ENCODE measurements around the gene KIF6.
A peak's percentile ranks its signal among the peaks of the same experiment; 100 is the strongest.

Gene KIF6

DNA sequence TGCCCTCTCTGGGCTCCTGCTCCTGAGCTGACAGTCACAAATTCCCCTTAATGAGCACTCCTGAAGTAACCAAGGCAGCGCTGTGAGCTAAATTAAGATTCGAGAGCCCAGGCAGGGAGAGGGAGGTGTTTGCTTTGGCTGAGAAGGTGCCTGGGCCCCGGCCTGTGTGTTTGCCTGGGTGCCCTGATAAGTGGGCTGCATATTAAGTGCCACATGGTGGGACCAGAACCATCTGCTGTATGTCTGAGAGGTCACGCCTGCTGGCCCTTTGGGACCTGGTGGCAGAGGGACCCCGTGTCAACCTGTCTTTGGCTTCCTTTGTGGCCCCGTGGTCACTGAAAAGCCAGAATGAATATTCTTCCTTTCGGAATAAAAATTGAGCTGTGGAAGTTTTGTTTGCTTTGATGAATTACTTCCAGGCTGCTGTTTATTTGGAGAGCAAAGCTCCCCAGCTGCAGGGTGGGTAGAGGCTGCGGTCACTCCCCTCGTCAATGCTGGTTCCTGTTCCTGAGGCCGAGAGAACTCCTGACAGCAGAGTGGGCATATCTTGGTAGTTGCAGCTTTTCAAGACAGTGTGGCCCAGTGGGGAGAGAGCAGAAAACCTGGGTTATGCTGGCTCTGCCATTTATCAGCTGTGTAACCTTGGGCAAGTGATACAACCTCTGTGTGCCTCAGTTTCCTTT is 385.2 kb downstream of the KIF6 start:
- peak in 3 of 10 donors; percentile 29 to 57 (median 52) for DNase-seq
- intact Hi-C loops (cut with DNase I), result no loop called here

DNA sequence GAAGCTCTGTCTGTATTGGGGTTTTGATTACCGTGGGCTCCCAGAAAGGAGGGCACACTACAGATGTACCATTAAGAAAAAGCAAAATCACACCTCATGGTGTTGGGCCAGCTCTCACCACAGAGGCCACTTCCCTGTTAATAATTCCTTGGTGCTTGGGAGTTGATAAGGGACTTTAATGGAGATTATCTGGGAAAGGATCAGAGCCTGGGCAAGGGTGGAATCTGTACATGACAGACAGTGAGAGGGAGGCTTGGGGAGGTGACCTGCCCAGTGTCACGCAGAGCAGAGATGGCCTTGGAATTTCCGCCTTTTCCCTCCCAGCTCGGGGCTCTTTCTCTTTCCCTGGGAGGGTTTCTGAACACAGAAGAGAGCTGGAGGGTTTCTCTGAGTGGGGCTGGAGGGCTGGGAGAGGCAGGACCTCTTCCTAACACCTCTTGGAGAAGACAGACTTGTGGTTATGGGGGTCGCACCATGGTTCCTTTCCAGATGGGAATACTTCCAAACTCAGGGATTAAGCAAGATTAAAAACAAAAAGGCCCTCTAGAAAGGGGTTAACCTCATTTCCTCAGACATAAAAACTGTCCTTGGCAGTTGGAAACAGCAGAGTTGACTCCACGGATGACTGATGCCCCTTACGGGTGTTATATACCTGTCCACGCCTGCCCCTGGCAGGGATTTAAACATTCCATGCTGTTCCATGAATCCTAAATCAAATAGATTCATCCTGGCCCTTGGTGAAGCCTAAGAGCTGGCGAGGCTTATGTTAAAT is 385.9 kb downstream of the KIF6 start:
- intact Hi-C loops (cut with DNase I), result no loop called here
- DNase-seq, result peak in 2 of 10 donors; percentile 10 to 14

DNA sequence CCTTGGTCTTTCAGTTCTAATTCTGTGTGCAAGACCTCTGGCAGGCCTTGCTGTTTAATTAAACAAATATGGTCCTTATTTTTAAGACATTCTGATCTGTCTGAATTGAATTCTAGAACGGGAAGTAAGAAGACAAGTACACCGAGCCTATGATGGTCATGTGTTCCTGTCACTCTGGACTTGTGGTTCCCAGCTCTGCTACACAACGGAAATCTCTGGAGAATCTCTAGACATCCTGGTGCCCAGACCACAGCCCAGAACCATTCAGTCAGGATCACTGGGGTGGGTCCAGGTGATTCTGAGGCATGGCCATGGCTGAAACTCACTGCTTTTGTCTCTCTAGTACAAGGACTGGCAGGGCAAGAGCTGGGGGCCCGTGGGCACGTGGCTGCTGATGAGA is 386.8 kb downstream of the KIF6 start:
- intact Hi-C loops (cut with DNase I), result no loop called here
- DNase-seq, result peak in 1 of 10 donors; percentile 15

DNA sequence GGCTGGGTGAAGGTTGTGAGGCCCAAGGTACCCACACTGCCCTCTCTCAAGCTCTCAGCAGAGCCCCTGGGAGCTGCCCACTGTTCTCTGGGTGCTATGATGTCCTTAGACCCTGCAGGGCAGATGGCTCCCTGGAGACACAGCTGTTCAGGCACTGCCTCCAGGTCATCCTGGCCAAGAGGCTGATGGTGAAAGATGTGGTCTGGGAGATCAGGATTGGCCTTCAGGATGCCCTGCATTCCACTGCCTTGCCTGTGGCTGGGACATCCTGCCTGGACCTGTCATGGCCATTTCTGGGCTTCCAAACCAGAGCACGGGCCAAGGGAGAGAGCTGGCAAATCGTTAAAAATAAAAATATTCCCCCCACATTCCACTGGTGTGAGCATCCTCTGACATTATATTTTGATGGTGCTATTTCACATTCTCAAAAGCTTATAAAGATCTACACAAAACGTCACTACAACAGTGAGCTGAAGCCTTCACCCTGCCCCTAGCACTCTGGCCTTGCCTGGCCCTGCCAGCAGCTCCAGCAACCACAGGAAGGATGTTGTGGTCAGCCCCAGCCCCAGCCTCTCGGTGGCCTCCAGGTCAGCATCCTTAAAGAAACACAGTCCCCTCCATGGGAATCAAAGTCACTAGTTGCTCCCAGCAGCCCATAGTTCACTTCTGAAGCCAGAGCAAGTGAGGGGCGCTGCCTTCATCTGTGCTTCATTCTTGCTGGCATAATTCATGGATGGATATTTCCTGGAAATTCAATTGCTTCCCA is 389.2 kb downstream of the KIF6 start:
- intact Hi-C loops (cut with DNase I), result no loop called here
- peak in 5 of 10 donors; percentile 30 to 79 (median 59) for DNase-seq

DNA sequence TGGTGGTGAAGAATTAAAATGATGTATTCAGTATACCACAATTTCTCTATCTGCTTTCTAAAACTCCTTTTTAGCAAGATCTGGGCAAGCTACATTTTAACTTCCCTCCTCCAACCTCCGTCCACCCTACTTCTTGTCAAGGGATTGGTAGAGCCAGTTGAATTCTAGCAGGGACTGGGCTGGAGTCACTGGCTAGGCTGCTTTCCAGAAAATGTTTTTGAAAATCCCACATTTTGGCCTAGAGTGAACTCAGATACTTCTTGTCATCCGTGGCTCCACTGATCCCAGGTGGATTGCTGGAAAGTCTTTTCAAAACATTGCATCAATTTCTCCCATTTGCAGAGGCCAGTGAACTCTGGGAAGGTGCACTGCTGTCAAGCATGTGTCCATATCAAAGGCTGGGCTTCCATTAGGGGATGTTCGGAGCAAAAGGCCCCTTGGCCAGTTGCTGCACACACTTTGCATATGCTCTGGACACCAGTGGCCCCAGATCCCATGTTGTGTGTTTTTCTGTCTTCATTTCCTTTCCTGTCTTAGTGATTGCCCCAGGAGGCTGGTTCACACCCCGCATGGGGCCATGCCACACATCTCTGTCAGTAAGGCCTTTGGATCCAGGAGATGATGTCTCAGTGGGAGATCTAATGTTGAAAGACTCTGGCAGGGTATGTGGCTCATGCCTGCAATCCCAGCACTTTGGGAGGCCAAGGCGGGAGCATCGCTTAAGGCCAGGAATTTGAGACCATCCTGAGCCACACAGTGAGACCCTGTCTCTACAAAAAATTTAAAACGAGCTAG is 391.4 kb downstream of the KIF6 start:
- DNase-seq, result peak in 1 of 10 donors; percentile 36
- intact Hi-C loops (cut with DNase I), result no loop called here

DNA sequence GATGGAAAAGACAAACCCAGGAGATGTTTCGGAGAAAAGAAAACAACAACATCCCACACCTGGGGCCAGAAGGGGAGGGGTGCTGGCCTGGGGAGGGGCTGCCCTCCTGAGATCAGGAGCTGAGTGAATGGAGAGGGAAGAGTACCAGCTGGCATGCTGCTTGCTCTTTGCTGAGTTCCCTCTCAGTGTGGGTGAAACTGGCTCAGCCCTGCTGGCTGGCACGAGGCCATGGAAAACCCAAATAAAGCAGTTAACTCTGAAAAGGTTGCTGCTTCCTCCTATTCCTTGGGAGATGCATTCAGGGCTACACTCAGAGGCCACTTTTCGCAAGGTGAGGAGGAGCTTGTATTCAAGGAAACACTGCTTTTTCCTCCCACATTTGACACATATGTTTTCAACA is 394.7 kb downstream of the KIF6 start:
- intact Hi-C loops (cut with DNase I), result no loop called here
- peak; percentile 23 to 94 (median 66) for DNase-seq

DNA sequence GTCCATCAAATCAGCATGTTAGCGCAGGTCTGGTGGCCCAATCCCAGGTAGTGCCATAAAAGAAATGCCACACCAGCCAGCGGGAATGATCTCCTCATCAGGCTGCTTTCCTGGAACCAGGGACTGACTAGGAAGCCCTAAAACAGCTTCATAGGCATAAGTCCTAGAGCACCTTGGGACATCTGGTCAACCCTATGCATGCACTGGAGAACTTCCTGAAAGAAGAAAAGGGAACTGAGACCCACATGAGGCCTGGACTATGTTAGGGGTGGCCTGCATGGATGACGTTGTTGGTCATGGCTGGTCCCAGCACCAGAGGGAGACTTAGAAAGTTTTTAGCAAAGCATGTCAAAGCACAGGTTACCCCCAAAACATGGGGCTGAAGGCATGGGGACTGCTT is 395.2 kb downstream of the KIF6 start:
- intact Hi-C loops (cut with DNase I), result no loop called here
- DNase-seq, result peak in 2 of 10 donors; percentile 10 to 34

DNA sequence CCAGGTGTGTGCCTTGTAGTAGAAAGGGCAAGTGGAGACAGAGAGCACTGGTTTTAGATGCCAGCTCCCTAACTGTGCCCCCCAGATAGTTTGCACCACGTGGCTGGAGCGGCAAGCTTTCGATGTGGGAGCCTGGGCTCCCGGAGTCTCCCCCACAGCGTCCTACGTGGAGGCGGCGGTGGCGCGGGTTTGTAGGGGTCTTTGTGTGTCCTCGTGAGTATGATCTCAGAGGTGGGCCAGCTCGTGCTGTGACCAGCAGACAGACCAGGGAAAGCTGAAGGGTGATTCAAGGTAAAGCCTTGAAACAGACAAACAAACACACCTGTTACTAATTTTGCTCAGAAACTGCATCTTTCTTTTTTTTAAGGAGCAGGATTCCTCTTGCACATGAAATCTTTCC is 397.1 kb downstream of the KIF6 start:
- peak in 3 of 10 donors; percentile 31 to 80 (median 48) for DNase-seq
- intact Hi-C loops (cut with DNase I), result no loop called here

DNA sequence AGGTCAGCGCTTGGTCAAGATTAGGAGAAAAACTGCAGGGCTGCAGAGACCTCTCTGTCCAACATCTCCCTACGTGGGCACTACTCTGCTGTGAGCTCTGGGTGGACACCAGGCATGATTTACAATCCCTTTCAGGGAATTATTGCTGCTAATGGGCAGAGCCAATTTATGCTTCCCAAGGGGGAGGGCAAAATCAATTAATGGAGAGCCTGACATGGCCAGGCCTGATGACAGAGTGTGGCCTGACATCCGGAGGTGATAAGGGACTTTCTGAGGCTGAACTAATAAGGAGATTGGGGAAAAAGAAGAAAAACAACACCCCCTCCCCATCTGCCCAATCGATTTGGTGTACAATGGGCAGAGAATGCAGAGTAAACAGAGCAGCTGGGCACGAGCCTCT is 397.7 kb downstream of the KIF6 start:
- intact Hi-C loops (cut with DNase I), result no loop called here
- DNase-seq, result peak in 2 of 10 donors; percentile 9 to 50

DNA sequence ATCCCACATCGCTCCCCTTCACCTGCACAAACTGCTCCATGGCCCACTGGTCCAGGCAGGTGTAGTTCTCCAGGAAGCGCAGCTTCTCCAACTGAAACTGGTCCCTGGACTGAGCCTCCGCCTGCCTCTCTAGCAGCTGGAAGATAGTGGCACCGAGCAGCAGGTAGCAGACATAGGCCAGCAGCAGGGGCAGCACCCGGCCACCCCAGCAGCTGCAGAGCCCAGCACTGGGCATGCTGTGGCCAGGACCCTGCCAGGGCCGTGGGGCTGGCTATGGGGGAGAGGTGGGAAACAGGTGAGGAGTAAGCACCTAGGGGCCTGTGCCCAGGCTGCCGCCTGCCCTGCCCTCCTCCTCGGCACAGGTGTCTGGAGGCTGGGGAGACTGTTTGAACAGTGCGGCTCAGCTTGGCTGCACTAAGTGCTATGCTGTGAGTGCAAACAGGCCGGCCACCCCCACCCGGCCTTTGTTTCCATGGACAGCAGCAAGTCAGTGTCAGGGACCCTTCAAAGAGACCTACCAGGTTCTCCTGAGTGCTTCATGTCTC is 402.8 kb downstream of the KIF6 start, which contains the start of gene KCNK16:
Gene KCNK16, minus strand, starts transcription at position 397 of the 545 bp plus-strand sequence. Its CDS starts 162 bp downstream, at position 235.
- peak in 2 of 10 donors; percentile 5 to 67 for DNase-seq
- intact Hi-C loops (cut with DNase I), result no loop called here

DNA sequence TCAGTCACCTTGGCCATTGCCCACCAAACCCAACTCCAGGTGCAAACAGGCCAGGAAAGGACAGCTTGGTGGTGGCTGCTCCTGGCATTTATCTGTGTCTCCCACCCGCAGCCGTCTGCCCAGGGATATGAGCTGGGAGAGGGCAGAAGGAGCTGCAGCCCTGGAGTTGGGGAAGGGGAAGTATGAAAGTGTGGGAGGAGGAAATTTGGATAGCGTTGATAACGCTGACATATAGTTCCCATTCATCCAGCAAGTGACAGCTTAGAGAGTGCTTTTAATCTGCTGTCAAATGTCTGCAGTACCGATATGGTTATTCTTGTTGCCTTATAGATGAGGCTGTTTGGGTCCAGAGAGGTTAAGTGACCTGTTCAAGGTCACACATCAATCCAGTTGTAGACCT is 403.4 kb downstream of the KIF6 start:
- peak in 2 of 10 donors; percentile 29 to 50 for DNase-seq
- intact Hi-C loops (cut with DNase I), result no loop called here

DNA sequence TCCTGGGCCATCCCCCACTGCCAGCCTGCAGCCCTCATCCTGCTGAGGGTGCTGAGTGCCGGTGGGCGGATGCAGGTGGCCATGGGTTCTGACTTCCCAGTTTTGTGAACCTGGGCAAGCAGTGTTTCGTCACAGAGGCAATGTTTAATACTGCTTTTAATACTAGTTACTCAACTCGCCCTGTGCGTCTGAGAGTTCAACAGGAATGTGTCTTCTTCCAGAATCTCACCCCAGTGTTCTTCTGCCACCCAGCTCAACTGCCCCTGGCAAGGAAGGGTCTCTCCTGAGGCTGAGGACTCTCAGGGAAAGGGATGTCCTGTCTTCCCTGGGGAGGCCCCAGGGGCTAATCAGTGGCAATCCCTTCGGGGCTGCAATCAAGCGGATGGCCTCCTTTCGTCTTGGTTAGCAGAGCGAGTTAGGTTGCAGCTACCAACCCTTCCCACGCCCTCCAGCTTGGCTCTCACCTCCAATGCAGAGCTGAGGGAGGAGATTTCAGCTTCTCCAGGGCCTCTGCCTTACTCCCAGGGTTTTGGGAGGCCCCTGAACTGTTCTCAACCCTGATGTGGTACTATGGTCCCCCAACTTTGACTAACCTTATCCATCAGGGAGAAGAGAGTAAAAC is 404.7 kb downstream of the KIF6 start:
- DNase-seq, result no peak
- intact Hi-C loops (cut with DNase I), result no loop called here

DNA sequence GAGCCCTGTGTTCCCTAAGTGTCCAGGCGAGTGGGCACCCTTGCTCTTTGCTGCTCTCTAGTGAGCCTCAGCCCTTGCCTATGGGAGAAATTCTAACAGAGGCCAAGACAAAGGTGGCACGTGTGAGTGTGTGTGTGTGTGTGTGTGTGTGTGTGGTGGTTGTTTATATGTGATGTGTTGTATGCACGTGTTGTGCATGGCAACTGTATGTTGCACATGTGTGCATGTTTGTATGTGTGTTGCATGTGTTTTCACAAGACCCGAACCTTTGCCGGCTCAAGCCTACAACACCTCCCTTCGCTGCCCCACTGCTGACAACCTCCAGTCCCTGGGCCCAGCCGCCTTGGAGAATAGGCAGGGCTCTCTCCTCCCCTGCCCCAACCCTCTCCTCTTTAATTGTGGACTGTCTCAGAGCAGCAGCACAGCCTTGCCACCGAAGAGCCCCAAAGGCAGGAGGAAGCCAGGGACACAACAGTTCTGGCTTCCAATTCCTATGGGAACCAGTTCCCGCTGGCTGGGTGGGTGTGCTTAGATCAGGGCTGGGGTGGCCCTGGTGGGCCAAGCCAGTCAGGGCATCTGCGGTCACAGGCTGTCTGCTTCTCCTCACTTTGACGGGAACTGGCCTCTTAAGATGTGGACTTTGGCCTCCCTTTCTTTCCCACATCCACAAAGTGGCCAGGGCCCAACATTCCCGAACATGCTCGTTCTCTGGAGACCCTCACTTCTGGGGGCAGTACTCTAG is 405.4 kb downstream of the KIF6 start:
- intact Hi-C loops (cut with DNase I), result no loop called here

DNA sequence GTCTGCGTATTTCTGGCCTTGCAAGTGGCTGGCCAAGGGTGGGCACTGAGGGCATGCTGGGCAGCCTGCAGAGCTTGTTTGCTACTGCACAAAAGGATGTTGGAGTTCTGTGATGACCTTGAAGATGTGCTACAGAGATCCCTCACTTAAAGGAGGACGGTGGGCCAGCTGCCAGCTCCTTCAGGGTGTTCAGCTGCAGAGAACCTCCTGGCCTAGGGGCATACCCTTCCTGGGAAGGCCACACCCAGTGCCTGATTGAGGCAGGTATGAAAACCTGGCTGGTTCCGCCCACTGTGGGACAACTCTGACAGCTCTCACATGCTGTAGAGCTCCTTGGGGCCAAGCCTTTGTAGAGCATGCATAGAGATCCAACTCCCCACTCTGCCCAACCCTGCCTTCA is 408.0 kb downstream of the KIF6 start:
- DNase-seq, result peak in 2 of 10 donors; percentile 29 to 60
- intact Hi-C loops (cut with DNase I), result no loop called here

More for the DNA sequence above, 405.4 kb downstream of the KIF6 start:
- peak in 1 of 10 donors; percentile 35 for DNase-seq

DNA sequence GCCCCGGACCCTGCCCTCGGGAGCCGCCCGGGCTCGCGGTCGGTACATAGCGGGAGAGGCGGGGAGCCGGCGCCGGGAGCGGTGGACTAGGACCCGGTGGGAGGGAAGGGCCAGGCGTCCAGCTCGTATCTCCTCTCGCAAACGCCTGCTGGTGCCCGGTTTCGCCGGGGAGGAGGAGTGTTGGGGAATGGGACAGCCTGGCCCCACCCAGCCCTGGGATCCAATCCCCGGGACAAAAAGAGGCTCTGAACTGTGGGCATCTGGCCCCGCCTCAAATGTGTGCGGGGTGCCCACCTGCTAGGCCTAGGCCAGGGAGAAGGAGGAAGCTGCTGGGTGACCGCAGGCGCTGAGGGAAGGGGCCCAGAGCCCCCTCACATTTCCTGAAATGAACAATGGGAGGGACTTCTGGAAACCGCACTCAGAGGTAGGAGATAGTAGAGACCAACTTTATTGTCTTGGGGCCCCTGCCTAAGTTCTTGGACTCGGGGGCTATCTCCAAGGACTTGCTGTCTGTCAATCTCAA is 410.9 kb downstream of the KIF6 start, which contains the start of gene KCNK17:
Gene KCNK17, minus strand, starts transcription at position 147 of the 523 bp plus-strand sequence. Its CDS starts 99 bp downstream, at position 48.
- DNase-seq, result peak in 1 of 10 donors; percentile 61
- intact Hi-C loops (cut with DNase I), result loop anchor here (5.0 kb wide), 1 partner anchor 342 kb away; no protein-coding TSS in a partner anchor

DNA sequence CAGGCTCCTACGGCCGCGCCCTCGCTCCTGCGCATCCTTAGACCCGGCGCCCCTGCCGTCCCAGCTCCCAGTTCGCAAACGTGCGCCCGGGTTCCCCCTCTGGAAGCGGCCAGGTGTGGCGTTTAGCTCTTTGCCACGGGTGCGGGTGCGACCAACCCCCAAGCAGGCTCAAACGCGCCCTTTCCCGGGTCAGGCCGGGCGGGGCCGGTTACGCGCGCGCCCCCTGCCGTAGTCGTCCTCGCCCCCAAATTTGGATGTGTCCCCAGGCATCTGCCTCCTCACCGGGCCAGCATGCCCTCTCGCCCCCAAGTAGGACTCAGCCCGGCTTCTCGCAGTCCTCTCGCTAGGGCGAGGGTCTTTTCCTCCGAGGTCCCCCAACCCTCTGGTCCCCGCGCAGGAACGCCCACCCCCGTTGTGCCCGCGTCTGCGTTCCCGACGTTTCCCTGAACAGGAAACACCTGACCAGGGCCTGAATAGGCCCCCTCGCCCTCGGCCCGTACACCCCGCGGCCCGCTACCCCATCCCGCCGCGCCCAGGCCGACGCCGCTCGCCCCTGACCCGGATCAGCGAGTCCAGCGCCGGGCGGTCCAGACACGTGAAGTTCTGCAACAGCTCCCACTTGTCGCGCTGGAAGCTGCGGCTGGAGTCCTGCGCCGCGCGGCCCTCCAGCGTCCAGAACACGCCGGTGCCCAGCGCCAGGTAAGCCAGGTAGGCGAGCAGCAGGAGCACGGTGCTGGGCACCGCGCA is 411.5 kb downstream of the KIF6 start:
- peak in 3 of 10 donors; percentile 56 to 72 (median 66) for DNase-seq
- intact Hi-C loops (cut with DNase I), result loop anchor here (5.0 kb wide), 1 partner anchor 341 kb away; no protein-coding TSS in a partner anchor

DNA sequence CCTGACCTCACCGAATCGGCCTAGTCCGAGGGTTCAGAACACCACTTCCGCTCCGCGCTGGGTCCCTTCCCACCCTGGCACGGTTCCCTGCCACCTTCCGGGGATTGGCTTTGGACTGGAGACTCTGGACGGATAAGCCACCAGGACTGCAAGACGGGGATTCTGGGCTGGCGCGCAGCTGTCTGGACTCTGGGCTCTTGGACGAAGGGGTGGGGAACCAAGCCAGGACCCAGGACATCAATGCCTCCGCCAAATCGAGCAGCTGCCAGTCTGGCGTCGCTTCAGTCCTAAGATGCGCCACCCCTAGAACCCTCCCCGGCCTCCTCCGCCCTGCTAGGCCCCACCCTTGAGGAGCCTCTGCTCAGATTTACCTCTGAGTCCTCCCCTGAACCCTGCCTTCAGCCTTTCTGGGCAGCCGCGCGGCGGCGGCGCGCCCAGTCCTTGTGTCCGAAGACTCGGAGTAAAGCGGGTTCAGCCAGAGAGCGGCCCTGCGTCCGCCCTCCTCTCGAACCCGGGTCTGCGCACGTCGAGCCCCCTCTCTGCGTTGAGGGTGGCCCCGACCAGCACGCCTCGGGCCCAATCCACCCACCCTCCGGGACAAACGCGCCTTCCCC is 412.2 kb downstream of the KIF6 start:
- intact Hi-C loops (cut with DNase I), result loop anchor here (5.0 kb wide), 1 partner anchor 341 kb away; no protein-coding TSS in a partner anchor
- DNase-seq, result peak in 3 of 10 donors; percentile 63 to 86 (median 81)

Data from posterior cingulate gyrus (tissue), 11 donors.